ENCODE results near the gene DLGAP1. TPM values are rescaled to one million over a fixed set of nuclear protein-coding genes. Genes with fewer than 3 reads are reported as not detected.

DLGAP1 gene
- total and polyA plus RNA-seq, 2 of the 4 experiments (the other 2 are of a cell fraction), result under 0.01 to 0.09 TPM

DNA sequence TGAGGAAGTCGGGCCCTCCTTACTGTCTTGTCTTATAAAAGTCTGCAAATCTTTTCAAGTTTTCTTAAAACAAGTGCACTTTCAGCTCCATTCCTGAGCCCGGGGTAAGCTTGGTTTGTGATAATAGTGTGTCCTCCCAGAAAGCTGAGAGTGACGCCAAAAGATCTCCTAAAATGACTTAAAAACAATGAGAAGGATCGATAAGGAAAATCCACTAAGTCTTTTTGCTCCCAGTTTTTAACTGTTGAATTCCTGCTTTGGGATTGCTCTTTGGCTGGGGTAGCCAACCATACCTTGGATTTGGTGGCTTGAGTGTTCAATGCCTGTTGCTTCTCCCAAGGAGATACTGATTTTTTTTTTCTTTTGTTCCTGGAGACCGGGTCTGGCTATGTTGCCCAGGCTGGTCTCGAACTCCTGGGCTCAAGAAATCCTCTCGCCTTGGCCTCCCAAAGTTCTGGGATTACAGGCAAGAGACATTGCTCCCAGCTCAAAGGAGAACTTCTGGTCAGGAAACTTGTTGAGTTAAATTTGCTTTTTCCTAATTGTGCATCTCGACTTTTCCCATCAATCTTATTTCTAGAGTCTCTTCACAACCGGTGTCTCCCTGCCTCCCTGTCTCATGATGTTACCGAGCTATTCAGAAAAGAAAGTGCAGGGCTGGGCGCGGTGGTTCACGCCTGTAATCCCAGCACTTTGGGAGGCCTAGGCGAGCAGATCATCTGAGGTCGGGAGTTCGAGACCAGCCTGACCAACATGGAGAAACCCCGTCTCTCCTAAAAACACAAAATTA lies 1002.2 kb downstream of the DLGAP1 start:
- ATAC-seq (ENCODE audit: low read depth) (no peak), DNase-seq (peak; percentile 41)
- H3K4me2 ChIP-seq (ENCODE audit: low read depth, low read length), result peak overlapping the region; percentile 91
- 31% methylated on average over 3 of the region's 17 CpGs; no CpG with 5 or more reads in 1 of the 2 experiments for WGBS, 2 experiments (ENCODE audit: extremely low coverage in 2 of 2, insufficient read length in 1 of 2)
- peak overlapping the region; percentile 96 for H2AK9ac ChIP-seq (replicated peaks; ENCODE audit: low read depth, low read length, poor library complexity)
- peak overlapping the region; percentile 94 for H4K5ac ChIP-seq (ENCODE audit: low read depth, low read length)
- H3K79me1 ChIP-seq (ENCODE audit: low read depth in 1 of 2, low read length in 2 of 2), result peaks cover 15 to 26% of the 10 kb centered on the region in 2 experiments; a peak in 3 of 4 replicates
- peak overlapping the region; percentile 84 for H3K18ac ChIP-seq (ENCODE audit: low read depth, low read length)
- peak overlapping the region; percentile 89 for H2BK120ac ChIP-seq (ENCODE audit: low read depth, low read length)
- no peaks in the 10 kb centered on the region for H3K27me3 ChIP-seq (ENCODE audit: control insufficient read depth, insufficient read depth, low read length)
- TF ChIP-seq RFX5 (IDR thresholded peaks at IDR 0.05; ENCODE audit: low read depth, low read length) (no peak), SMC3 (IDR thresholded peaks at IDR 0.05; ENCODE audit: low read depth, low read length) (no peak), CEBPB (IDR thresholded peaks at IDR 0.05; ENCODE audit: low read depth, low read length) (no peak), RAD21 (IDR thresholded peaks at IDR 0.05; ENCODE audit: low read length) (no peak), BHLHE40 (IDR thresholded peaks at IDR 0.05; ENCODE audit: low read depth, low read length) (no peak), CHD1 (IDR thresholded peaks at IDR 0.05; ENCODE audit: low read depth, low read length) (peak; percentile 91; the same call in 1 of the 2 replicates)
- TF ChIP-seq, protein P1, sequence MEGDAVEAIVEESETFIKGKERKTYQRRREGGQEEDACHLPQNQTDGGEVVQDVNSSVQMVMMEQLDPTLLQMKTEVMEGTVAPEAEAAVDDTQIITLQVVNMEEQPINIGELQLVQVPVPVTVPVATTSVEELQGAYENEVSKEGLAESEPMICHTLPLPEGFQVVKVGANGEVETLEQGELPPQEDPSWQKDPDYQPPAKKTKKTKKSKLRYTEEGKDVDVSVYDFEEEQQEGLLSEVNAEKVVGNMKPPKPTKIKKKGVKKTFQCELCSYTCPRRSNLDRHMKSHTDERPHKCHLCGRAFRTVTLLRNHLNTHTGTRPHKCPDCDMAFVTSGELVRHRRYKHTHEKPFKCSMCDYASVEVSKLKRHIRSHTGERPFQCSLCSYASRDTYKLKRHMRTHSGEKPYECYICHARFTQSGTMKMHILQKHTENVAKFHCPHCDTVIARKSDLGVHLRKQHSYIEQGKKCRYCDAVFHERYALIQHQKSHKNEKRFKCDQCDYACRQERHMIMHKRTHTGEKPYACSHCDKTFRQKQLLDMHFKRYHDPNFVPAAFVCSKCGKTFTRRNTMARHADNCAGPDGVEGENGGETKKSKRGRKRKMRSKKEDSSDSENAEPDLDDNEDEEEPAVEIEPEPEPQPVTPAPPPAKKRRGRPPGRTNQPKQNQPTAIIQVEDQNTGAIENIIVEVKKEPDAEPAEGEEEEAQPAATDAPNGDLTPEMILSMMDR (conservative IDR thresholded peaks at IDR 0.05; ENCODE audit: low read depth, low read length), result no peak
- intact Hi-C loops (cut with micrococcal nuclease), result loop anchor here (1.0 to 10.0 kb wide), 8 partner anchors 141 to 544 kb away; partner anchors contain the start of gene MYL12B
- peak overlapping the region; percentile 94 for H3K56ac ChIP-seq (ENCODE audit: extremely low read depth, insufficient read depth, low read length)
- H3K4ac ChIP-seq (ENCODE audit: low read depth, low read length), result peak overlapping the region; percentile 95
- peak overlapping the region; percentile 83; the same call in 2 of the 3 replicates for H2BK15ac ChIP-seq (ENCODE audit: low read depth, low read length)
- H4K91ac ChIP-seq (ENCODE audit: insufficient read depth, low read depth, low read length), result peak overlapping the region; percentile 93
- peaks cover 32% of the 10 kb centered on the region for H4K20me1 ChIP-seq (ENCODE audit: insufficient read depth, low read length)
- peak overlapping the region; percentile 98 for H3K9ac ChIP-seq (ENCODE audit: low read depth, low read length)
- H3K27ac ChIP-seq (ENCODE audit: insufficient read depth, low read length), result peak overlapping the region; percentile 95
- peak overlapping the region; percentile 85 for H3K4me3 ChIP-seq (ENCODE audit: insufficient read depth, low read depth, low read length)
- H3K4me1 ChIP-seq (ENCODE audit: control insufficient read depth, insufficient read depth, low read length), result peaks cover 8% of the 10 kb centered on the region
- H3K9me3 ChIP-seq (ENCODE audit: control insufficient read depth, insufficient read depth, low read length), result no peaks in the 10 kb centered on the region
- CTCF ChIA-PET, result interaction anchor here (0.7 to 3.7 kb wide), 5 partner anchors 12 to 213 kb away, joined by 3 to 33 read pairs (median 4); no protein-coding TSS in a partner anchor
- peak overlapping the region; percentile 85 to 97 for H4K8ac ChIP-seq (ENCODE audit: low read depth in 2 of 2, low read length in 2 of 2)
- H3K9me1 ChIP-seq (ENCODE audit: insufficient read depth, low read length), result peaks cover 10% of the 10 kb centered on the region
- in situ Hi-C loops (cut with MboI; ENCODE audit: low sequenced_read_pairs), result loop anchor here (5.0 kb wide), 3 partner anchors 144 to 214 kb away; no protein-coding TSS in a partner anchor
- peak overlapping the region; percentile 95 for H3K23ac ChIP-seq (ENCODE audit: low read depth, low read length)
- POLR2A ChIA-PET (ENCODE audit: unreplicated experiment), result interaction anchor here (0.6 to 3.4 kb wide), 10 partner anchors 9 to 429 kb away, joined by 3 to 22 read pairs (median 6); no protein-coding TSS in a partner anchor
- peak overlapping the region; percentile 93 for H2BK5ac ChIP-seq (ENCODE audit: low read depth, low read length, poor library complexity, severe bottlenecking)
- peak overlapping the region; percentile 88 for H2AK5ac ChIP-seq (ENCODE audit: low read depth, low read length)
- H3K36me3 ChIP-seq (ENCODE audit: control insufficient read depth, insufficient read depth, low read length), result peaks cover 14% of the 10 kb centered on the region
- TSS peak; percentile 18 for BruUV-seq (replicated peaks)
- H3K14ac ChIP-seq (replicated peaks; ENCODE audit: low read depth, low read length), result peak overlapping the region; percentile 99
- dilution Hi-C loops (cut with HindIII; ENCODE audit: low sequenced_read_pairs, unreplicated experiment), result no loop called here
- peak overlapping the region; percentile 91 for H2BK20ac ChIP-seq (ENCODE audit: low read depth, low read length)
- peak overlapping the region; percentile 63 for H2AFZ ChIP-seq (replicated peaks; ENCODE audit: low read length, poor library complexity)
